HG03521 (cell line): Measurements from ENCODE around the gene ACTN2.

ENCODE experiments used
- ATAC-seq: cut with Tn5 transposase; IDR thresholded peaks from one replicate; pipeline ENCODE4 v1.9.1; 2021; ENCODE audit warnings: mild to moderate bottlenecking, moderate library complexity; ENCODE audit not compliant: unreplicated experiment

ACTN2 gene

DNA sequence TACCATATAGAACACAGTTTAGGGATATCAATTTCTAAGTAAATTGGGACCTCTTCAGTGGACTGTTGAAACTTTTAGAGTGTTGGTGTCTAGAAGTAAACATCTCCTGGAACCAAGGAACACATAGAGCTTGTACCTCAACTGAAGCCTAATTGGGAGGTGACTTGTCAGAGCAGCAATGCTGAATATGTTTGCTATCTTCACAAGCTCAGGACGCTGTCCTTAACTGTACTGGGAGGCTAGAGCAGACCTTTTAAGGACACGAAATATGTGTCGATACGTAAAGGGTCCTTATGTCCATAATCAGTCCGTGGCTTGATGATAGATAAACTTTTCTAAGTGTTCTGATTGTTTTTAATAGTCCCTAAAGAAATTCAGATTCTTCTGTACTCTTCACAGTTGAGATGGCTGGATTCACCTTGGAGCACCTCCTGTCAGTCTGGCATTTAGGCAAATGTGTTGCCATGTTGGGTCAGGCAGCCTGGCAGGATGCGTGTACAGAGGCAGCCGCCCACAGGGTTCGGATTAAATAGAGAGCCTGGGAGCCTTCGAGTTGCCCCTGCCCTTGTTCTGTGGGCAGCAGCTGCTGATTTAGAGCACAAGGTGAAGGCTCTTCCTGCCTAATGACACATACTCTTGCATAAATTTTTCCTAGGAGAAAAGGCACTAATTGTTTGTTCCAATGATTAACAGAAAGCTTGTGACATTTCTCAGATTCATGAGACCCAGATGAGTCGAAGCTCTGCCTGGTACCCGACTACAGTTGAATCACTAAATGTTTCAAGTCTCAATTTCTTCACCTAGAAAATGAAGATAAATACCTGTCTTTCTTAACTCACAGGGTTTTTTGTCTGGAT is 3.6 kb downstream of the ACTN2 start:
- ATAC-seq = no peak

DNA sequence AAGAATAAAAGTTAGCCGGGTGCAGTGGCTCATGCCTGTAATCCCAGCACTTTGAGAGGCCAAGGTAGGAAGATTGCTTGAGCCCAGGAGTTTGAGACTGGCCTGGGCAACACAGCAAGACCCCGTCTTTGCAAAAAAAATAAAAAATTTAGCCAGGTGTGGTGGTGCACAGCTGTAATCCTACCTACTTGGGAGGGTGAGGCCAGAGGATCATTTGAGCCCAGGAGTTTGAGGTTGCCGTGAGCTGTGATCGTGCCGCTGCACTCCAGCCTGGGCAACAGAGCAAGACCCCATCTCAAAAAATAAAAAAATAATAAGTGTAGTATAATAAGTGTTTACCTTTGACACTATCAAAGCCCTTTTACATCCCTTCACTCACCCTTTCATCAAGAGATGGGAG is 5.0 kb downstream of the ACTN2 start:
- ATAC-seq = no peak

DNA sequence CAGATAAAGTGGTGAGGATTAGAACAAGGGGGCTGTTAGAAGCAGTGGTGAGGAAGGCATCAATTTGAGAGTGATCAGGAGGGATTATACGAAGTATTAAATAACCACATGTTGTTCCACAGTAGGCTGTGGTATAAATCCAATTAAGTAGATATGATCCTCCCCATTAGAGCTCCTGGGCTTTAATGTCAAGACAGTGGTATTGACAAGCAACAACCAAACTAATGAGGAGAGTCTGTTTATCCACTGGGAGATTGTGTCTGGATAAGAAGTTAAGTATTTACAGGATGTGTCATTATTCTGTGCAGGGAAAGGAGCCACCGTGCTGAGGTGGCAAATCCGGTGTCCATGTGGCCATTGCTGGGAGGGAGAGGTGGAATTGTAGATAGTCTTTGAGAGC is 5.8 kb downstream of the ACTN2 start:
- ATAC-seq = no peak

DNA sequence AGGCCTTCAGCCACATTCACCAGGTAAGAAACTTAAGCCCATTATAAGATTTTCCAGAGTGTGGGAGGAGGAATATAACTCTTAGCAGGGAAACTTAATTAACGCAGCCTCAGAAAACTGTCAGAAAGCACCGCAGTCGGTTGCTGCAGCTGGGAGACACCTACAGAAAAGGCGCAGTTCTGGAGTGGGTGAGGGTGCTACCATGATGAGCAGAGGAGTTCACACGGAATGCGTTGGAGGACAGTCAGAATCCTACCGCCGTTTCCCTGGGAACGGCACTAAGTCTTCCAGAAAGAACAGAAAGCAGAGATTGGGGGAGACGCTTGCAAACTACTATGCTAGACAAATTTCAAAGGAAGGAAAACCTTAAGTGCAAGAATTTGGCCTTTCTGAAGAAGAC is 6.4 kb downstream of the ACTN2 start:
- no peak for ATAC-seq

DNA sequence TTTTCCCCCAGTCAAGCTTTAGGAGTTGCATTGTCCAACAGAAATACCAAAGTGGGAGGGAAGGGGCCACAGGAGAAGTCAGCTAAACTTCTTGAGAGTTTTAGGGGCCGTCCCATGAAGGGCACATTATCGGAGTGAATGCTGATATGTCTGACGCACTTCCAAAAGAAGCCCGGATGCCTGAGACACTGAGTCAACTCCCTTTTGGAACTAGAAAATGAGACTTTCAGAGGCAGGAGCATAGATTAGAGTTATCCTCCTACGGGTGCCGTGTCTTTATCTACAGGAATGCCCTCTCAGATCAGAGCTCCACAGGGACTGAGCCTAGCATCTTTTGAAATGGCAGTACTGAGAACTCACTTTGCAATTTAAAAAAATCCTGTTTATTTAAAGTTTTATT is 13.1 kb downstream of the ACTN2 start:
- no peak for ATAC-seq

DNA sequence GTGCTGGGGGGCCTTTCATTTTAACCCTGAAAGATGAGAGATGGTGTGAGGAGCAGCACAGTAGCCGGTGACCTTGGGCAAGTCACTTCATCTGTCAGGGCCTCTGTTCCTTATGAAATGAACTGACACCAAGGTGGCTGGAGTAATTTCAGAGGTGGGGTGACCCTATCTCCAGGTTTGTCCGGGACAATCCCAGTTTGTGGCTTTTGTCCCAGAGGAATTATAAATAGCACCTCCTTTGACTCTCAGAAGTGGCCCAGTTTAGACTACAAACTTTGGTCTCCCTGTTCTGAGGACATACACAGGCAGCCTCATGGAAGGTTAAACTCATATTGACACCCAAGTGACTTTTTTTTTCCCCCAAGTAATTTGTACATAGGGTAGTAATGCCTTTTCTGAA is 14.6 kb downstream of the ACTN2 start:
- ATAC-seq = no peak

DNA sequence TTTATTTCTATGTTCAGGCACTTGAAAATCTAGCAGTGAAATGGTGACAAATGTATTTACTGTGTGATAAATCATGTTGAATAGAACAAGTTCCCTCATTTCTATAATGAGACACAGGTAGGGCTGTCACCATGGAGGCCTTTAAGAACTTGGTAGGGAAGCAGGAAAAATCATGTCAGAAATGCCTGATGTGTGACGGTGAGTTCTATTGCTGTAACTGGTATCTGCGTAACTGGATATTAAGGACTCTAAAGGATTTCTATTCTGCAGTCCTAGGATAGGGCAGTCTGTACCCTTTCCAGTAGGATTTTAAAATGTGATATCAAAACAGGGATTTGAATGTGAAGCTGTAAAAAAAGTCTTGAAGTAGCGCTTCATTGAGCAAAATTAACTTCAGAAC is 15.5 kb downstream of the ACTN2 start:
- ATAC-seq = no peak

DNA sequence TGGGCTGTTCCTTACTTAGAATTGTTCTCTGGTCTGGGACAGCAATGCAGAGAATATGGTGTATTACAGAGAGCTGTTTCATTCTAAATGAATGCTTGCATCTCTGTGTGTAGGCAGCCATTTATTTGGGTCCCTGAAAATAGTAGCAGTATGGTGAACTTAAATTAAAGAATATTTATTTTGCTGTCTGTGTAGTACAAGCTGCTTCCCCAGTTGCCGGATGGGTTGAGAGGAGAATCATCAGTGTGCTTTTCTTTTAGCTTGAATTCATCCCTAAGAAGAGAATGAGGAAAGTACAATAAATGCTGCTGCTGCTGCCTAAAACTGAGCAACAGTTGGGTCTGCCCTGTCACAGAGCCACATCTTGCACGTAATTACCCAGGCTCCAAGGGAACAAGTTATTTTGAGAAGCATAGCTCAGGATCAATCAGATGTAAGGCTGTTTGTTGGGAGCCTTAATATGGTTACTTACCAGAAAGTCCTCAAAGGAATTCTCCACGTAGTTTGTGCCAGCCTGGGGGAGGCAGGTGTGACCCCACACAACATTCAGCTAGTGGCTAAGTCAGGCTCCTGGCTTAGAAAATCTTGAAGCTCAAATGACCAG is 16.6 kb downstream of the ACTN2 start:
- ATAC-seq = no peak

DNA sequence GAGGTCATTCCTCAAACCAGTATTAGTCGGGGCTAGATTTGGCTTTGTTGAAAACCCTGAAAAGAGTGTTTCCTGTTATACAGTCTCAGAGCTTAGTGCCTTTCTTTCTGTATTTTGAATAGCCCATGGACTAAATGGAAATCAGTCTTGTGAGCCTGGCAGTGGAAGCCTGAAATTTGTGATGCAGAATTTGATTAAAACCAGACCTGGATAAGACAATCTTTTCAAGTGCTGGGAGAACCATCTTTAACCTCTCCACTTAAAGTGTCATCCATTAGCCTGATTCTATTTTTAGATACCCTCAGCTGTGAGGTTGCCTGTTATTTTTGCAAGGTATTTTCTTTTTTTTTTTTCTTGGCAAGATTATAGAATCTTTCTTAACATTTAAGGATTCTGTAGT is 19.5 kb downstream of the ACTN2 start:
- no peak for ATAC-seq

DNA sequence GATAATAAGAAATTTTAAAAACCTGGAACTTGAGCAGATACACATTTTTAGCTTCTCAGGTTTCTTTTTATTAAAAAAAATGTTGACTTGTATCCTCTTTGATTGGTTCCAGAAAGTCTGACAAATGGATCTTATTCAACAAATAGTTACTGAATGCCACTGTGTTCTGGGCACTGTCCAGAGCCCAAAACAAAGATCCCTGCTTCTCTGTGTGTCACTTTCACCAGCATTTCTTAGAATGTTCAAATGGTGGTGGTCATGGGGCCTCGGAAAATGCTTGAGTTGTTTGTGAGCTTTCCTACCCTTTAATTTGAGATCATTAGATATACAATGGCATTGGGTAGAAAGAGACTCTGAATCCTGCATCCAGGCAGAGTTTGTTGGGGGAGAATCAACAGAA is 19.9 kb downstream of the ACTN2 start:
- ATAC-seq = no peak

DNA sequence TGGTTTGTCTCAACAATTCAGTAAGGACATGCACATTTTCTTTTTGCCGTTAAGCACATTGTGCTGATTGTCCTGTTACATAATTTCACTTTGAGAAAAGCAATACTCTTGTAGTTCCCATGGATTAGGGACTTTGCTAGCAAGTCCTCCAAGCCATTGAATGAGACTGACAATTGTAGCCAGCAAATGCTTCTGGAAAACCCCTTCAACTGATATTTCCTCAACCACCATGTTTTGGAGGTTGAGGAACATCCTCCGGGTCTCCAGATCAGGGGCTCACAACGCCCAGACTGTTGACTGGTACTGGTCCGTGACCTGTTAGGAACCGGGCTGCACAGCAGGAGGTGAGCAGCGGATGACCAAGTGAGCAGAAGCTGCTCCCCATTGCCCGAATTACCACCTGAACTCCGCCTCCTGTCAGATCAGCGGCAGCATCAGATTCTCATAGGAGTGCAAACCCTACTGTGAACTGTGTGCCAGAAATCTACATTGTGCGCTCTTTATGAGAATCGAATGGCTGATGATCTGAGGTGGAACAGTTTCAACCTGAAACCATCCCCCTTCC is 24.1 kb downstream of the ACTN2 start:
- no peak for ATAC-seq

DNA sequence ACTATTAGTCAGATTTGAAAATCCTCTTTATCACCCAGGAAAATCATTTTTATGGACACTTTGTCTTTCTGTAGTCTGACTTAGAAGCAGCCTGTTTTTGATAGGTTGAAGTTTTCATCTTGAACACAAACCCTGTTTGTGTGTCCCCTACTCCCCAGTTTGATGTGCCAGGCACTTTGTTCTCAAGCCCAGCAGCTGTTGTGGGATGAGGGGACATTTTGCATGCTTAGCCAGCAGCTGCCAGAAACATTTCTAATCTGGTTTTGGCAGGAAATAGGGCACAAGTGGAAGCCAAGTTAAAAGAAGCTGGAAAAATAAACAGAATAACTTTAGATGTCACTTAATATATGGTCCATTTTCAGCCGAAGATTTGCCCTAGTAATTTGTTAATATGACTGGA is 29.9 kb downstream of the ACTN2 start:
- no peak for ATAC-seq

DNA sequence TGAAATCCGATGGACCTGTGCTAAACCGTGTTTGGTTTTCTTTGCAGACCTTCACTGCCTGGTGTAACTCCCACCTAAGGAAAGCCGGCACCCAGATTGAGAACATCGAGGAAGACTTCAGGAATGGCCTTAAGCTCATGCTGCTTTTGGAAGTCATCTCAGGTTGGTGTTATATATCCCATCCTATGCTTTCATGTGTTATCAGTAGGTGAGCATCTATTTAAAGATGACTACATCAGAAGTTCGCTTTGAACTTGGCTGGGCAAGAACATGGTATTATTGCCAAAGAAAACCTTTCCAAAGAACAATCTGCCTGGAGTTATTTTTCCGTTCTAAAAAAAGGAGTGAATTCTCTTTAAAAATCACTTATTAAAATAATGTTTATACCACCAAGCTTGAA is 31.5 kb downstream of the ACTN2 start:
- no peak for ATAC-seq

DNA sequence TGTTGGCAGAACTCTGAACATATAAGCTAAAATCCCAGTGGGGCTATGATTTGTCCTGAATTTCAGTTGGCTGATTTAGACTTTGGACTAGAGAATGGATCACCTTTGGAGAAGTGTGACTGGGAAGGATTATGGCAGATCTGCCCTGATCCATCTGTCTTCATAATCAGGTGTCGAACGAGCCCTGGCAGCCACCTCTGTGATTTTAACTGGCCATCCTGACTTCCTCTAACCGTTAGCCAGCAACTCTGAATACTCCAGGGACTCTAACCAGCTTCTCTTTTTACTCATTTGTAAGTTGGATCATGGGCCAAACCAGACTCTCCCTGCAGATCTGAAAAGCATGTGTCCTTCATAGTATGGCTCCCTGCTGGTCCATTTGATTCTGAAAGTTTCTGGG is 32.0 kb downstream of the ACTN2 start:
- no peak for ATAC-seq

DNA sequence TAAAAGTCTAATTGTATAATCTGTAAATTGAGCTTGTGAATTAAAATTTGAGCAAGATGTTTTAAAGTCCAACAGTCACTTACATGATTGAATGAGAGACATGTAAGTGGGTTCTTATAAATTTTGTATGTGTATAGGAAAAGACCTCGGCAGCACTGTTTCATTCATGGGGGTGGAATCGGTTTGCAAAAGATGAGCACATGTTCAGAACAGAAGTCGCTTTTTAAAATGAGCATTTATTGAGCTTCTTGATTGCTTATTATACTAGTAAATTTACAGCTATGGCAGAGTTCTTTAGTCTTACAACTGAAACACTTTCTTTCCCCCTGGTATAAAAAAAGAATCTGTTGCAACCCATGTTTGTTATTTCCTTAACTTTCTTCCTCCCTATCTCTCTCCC is 33.9 kb downstream of the ACTN2 start:
- no peak for ATAC-seq

DNA sequence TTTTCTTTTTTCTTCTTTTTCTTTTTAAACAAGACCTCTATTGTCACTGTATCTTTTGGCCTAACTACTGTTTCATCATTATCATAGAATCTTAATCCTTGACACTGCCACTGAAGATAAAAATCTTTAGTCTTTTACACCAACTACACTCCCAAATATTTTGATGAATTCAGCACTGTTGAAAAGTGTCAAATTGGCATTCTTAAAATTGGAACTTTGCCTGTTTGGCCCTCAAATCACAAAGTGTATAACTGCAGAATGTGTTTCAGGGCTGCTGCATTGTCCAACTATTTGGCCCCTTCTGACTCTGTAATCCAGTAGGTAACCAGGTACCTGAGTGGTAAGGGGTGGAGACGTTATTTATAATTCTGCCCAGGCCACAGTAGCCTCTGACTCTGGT is 34.3 kb downstream of the ACTN2 start:
- no peak for ATAC-seq

DNA sequence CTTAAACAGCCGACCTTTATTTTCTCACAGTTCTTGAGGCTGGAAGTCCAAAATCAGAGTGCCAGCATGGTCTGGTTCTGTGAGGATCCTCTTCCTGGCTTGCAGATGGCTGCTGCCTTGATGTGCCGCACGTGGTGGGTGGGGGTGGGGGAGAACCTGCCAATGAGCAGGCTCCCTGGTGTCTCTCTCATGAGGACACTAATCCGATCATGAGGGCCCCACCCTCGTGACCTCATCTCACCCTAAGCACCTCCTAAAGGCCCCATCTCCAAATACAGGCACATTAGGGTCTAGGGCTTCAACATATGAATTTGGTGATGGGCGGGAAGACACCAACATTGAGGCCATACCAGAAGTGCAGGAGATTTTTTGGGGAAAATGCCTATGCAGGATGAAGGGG is 37.8 kb downstream of the ACTN2 start:
- no peak for ATAC-seq

DNA sequence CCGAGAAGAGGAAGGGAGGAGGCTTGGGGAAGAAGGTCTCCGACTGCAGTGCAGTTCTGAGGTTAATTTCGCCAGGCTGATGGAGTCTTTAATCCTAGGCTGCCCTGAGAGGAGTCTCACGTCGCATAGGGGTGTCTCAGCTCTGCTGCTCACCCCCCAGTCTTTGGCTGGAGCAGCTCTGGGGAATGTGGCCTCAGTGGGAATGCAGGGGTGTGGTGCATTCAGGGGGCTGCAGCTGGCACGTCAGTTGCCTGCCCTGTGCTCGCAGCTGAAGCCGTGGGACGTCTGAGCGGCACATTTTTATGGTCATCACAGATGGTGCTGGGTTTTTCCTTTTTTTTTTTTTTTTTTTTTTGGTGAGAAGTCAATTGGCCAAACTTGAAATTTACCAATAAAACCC is 38.2 kb downstream of the ACTN2 start:
- ATAC-seq = no peak

DNA sequence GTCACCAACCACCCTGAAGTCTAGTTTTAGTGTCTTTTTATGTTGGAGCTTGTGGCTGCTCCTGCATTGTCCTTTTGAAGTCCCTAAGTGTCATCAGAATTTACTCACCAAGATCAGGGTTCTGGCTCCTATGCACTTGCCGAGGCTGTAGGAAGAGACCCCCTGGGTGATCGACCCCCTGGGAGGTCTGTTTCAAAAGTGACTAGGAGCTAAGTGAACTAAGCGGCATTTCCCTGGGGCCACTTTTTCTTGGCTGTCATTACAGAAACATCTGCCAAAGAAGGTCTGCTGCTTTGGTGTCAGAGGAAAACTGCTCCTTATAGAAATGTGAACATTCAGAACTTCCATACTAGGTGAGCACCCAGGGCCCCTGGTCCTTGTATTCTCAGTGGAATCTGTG is 39.4 kb downstream of the ACTN2 start:
- ATAC-seq = no peak

DNA sequence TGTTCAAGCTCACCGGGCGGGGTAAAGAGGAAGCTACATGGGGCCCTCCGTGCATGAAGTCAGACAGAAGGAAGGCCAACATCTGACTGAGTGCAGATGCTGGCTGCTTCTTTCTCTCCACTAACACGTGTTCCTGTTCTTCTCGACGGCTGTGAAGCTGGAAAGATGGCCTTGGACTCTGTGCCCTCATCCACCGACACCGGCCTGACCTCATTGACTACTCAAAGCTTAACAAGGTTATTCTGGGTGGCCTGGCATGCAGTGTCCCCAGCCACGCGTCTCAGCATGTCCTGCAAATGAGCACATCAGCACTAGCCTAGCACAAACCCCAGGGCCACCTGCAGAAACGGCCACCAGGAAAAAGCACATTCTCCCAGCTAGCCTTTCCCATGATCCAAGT is 41.2 kb downstream of the ACTN2 start:
- no peak for ATAC-seq

DNA sequence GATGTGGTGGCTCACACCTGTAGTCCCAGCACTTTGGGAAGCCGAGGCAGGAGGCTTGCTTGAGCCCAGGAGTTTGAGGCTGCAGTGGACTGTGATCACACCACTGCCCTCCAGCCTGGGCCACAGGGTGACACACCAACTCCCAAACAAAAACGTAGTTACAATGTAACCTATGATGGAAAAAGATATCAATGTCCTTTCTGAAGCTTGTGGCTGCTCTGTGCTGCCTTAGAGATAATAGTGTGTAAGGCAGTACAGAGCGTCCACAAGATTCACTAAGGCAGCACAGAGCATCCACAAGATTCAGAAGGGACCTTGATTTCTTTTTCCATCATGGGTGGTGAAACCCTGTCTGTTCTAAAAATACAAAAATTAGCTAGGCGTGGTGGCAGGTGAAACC is 42.5 kb downstream of the ACTN2 start:
- no peak for ATAC-seq

DNA sequence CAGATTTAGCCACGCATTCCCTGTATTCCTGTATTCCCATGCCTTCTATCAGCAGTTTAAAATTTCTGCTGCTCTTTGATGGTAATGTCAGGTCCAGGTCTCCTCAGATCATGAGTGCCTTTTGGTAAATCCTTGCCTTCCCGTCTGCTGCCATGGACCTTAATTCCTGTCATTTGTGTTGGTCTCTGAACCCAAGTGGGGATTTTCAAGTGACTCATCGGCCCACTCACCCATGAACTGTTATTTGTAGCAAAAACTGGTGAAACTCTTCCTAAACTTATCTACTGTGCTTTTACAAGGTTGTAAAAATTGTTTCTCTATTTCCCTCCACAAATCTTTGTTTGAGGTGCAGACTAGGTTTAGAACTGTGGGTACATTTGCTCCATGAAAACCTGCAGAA is 47.4 kb downstream of the ACTN2 start:
- no peak for ATAC-seq
